Measurements from ENCODE around the gene EFCAB11.

DNA sequence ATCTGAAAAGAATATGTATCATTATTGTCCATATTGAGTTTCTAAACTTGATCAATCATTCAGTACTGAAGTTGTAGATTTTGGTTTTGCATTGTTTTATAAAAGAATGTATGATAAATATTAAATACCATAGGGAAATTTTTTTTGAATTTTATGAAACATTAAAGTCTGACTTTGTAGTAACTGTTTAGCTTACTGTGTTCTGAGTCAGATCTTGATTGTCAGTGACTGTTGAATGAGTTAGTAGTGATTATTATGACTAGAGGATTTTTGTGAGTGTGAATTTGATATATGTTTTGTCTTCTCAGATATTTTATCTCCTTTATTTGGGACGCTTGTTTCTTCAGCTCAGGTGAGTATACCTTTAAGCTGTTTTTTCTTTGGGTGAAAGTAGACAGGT, 11.3 kb upstream of the EFCAB11 start:
- no peak for TF ChIP-seq CTCF (IDR thresholded peaks at IDR 0.05)
- TF ChIP-seq POLR2A (IDR thresholded peaks at IDR 0.05): no peak

Data from esophagus squamous epithelium (tissue), 4 donors.